GM18526 (cell line): ENCODE measurements around the gene UPK3BL2.
A peak's percentile ranks its signal among the peaks of the same experiment; 100 is the strongest.
"Not testable (repeated sequence)": the region's sequence is repeated elsewhere in the genome, so short reads cannot be mapped to it uniquely, and the experiment has no call there.

Experiments used
- POLR2A ChIP-seq: IDR thresholded peaks from 3 replicates; pipeline ENCODE4 v1.6.1; 2011; ENCODE audit not compliant: insufficient read length; ENCODE audit errors: extremely low read depth

Gene UPK3BL2, protein sequence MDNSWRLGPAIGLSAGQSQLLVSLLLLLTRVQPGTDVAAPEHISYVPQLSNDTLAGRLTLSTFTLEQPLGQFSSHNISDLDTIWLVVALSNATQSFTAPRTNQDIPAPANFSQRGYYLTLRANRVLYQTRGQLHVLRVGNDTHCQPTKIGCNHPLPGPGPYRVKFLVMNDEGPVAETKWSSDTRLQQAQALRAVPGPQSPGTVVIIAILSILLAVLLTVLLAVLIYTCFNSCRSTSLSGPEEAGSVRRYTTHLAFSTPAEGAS

DNA sequence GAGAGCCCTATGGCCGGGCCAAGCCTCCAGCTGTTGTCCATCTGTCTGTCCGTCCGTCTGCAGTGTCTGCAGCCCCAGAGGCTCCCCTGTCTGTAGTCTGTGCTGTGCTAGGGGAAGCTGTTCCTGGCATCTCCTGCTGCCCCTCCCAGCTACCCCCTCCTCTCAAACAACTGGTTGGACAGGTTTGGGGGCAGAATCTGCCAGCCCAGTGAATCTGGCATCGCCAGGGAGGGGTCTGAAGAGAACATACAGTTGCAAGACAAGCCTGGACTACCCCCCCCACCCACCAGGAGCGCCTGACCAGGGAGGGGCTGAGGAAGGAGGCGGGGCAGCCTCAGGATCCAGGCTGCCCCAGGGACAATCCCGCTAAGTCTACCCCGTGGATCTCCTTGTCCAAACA lies at the start of gene UPK3BL2:
Gene UPK3BL2 (minus strand): TSS at position 101 of the 400 bp plus-strand sequence. CDS start 60 bp downstream, at position 41.
- not testable (repeated sequence) for TF ChIP-seq POLR2A

DNA sequence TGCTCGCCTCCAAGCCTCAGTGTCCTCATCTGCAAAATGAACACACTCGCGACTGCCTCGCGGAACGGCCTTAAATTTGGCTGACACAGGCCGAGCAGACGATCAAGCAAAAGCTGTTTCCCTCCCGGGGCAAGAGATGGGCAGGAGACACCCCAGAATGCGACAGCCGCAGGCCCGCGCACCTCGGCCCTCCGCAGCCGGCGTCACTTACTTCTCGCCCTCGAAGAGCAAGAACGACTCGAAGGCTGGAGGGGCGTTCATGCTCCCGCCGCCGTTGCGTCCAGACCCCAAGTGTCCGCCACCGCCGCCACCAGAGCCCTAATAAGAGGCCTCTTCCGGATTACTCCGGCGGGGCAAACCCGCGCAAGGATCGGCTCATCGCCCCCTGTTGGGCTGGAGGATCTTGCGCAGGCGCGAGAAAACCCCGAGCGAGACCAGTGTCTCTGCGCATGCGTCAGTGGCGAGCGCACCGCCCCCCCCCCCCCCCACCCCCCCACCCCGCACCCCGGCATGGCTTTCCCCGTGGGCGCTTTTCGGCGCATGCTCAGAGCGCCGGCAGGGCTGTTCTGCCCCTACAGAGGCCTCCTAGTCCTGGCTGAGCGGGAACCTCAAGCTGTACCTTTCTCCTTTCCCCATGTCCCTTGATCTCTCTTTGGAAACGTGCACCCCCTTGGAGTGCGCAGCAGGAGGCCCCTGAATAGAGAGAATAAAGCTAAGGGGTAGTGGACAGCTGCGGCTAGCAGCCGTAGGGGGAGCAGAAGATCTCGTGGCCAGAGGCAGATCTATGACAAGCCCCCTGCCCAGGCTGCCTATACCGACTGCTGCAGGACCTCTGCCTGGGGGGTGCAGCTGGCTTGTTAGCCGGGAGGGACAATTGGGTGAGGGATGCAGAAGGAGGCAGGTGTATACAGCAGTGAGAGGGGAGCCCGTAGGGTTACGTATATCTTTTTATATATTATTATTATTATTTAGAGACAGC lies 29.1 kb upstream of the UPK3BL2 start, which contains the start of gene POLR2J3:
Gene POLR2J3 (minus strand): TSS at position 323 of the 979 bp plus-strand sequence. CDS start 62 bp downstream, at position 261.
- TF ChIP-seq POLR2A = peak; percentile 40

DNA sequence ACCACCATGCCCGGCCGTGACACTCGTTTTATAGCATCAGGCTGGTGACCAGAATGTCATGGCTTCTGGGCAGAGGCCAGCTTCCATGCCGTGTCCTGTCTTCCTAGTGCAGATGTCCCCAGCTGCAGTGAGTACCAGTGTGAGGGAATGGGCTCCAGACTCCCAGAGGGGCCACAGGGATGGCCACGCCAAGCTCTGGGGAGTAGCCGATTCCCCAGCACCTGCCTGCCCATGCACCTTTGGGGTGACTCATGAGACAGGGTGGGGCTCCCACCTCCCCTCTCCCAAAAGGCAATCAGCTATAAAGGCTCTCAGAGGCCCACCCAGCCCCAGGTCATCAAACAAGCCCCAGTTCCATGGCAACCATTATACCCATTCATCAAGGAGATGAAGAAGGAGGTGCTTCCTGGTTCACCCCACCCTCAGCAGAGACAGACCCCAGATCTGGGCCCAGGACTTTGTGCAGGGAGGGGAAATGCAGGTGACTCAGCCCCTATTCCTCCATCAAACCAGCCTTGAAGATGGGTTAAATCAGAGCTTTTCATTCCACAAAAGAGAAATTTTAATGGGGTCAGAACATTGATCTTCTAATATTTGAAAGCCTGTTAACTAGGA lies 7.4 kb upstream of the UPK3BL2 start, which contains the start of gene SPDYE2:
Gene SPDYE2 (plus strand): TSS at position 419 of the 615 bp plus-strand sequence. CDS start 2,030 bp downstream, outside the sequence.
- TF ChIP-seq POLR2A = not testable (repeated sequence)

DNA sequence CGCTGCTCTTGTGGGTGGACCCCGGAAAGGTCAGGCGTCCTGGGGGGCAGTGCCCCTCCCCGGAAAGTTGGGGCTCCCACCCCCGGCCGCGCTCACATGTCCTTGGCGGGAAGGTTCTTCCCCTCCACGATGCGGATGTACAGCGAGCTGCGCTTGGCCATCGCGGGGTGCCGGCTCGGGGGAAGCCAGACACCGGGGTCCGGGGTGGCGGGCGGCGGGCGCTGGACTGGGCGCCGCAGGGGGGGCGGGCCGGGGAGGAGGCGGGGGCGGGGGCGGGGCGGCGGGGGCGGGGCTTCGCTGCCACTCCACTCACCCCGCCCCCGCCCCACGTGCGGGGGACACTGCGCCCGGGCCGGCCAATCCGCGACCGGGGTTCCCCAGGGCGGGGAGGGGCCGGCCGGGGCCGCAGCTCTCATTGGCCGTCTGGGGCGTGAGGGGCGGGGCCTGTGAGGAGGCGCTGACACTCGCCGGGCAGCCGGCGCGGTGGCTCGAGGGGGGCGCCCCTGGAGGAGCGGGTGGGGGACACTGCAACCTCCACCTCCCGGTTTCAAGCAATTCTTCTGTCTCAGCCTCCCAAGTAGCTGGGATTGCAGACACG lies 25.8 kb downstream of the UPK3BL2 start, which contains the start of gene RASA4B:
Gene RASA4B (minus strand): TSS at position 228 of the 598 bp plus-strand sequence. CDS start 67 bp downstream, at position 161.
- not testable (repeated sequence) for TF ChIP-seq POLR2A
